RPMI8226 (cell line): ENCODE measurements around the gene DHX16.
A peak's percentile ranks its signal among the peaks of the same experiment; 100 is the strongest.

Experiments used
- DNase-seq: peaks from one replicate; pipeline ENCODE4 v3.0.0-alpha.2; 2015

Gene DHX16

DNA sequence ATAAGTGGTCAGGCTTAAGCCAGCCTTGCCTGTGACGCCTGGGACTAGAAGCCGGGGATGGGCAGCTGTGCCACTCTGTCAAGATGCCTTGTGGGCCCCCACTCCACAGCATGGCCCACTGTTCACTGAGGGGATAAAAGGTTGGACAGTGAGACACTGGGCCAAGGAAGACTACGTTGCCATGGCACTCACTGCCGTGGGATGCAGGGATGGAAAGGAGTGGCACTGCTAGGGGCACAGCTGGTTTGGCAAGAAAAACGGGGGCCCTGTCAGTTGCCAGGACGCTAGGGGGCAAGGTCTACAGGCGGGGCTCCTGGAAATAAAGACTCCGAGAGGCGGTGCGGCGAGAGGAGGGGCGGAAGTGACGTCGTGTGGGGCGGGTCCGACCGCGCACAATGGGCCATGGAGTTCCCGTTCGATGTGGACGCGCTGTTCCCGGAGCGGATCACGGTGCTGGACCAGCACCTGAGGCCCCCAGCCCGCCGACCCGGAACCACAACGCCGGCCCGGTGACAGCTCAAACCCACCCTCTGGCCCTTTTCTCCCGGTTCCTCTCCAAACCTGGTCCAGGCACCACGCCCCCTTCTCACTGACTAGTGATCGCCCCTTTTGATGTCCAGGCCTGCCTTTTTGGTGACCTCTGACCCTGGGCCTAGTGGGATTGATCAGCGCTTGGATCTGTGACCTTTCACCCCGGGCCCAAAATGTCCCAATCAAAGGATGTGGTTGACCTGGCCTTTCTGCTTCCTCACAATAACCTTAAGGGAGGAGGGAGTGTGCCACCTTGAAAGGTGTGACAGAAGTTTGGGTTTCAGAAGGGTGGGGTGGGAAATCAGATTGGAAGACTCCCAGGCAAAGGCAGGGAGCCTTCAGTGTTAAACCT is 46.1 kb downstream of the DHX16 start, which contains the start of gene ATAT1:
TSS of gene ATAT1 (plus strand) at position 391 of the 883 bp plus-strand sequence.
- peak; percentile 89 for DNase-seq

DNA sequence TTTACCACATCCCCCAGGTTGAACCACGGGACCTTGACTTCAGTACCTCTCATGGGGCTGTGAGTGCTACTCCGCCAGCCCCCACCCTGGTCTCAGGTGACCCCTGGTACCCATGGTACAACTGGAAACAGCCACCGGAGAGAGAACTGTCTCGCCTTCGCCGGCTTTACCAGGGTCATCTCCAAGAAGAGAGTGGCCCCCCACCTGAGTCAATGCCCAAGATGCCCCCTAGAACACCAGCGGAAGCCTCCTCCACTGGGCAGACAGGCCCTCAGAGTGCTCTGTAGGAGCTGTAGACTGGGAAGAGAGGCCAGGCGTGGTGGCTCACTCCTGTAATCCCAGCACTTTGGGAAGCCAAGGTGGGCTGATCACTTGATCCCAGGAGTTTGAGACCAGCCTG is 47.3 kb downstream of the DHX16 start:
- DNase-seq: no peak

DNA sequence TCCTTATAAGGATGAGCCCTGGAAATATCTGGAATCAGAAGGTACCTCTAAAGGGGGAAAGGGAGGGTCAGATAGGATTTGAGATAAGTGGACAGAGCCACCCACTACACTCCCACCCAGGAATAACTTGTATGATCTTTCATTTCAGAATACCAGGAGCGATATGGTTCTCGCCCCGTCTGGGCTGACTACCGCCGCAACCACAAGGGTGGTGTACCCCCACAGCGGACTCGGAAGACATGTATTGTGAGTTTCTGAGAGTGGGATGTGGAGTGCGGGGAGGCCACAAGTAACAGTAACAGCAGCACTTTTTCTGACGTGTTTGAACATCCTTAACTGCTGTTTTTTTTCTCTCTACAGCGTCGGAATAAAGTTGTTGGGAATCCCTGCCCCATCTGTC is 53.2 kb downstream of the DHX16 start:
- DNase-seq: no peak

DNA sequence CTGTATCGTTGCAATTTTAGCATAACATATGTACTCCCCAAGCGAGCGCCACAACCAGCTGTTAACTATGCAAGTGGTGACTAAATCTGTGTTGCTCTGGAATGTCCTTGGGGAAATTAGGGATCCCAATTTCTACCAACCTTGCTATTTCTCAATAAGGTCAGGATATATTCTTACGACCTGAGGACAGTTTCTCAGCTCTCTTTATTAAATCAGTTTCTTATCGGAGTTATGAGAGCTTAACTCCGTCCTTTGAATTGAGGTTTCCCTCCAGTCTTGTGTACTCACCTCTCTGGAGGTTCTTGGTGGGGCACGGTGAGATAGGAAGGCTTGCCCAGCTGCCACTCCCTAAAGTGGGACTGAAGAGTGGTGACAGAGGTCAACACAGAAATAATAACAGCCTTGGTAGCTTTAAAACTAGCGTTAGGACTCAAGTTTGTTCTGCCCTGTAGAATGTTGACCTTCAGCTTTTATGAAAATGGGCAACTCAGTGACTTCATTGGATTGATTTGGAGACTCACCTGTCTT is 54.5 kb downstream of the DHX16 start:
- peak; percentile 20 for DNase-seq

DNA sequence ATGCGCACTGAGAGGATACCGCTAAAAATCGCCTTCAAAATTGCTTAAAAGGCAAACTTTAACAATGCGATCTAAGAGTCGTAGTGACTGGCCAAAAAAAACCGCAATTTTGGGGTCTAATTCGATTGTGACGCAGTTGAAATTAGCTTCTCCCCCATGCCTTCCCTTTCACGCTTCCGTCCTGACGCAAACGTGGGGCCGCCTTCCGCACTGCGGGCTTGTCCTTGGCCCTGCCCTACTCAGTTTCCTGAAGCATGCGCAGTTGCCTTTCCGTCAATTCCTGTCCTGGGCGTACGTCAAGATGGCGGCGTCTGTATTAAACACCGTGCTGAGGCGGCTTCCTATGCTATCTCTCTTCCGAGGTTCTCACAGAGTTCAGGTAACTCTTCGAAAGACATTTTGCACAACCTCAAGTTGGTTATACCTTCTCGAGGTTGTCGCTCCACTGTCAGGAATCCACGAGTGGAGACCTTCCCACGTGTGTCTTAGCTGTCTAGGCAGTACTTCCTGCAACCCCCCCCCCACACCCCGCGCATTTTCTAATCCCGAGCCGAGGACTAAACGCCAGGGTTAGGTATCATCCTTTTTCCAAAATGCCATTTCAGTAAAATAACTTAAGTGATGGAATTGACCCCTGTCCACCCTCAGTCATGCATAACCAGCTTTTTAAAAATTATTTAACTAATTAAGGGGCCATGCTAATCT is 55.1 kb downstream of the DHX16 start, which contains the start of gene MRPS18B:
TSS of gene MRPS18B (plus strand) at position 276 of the 705 bp plus-strand sequence. CDS start at position 302, 26 bp downstream.
- peak; percentile 99 for DNase-seq

- peak; percentile 100 for DNase-seq
These were observed 55.8 kb downstream of the DHX16 start, which contains the start of gene PPP1R10 for GRCh38 chr6:30616811-30617564. Gene PPP1R10, minus strand, starts transcription at chr6:30617243. Its CDS starts 7,299 bp downstream, at chr6:30609944.

- DNase-seq: peak; percentile 47
These were observed 56.6 kb downstream of the DHX16 start for GRCh38 chr6:30615958-30616810.

DNA sequence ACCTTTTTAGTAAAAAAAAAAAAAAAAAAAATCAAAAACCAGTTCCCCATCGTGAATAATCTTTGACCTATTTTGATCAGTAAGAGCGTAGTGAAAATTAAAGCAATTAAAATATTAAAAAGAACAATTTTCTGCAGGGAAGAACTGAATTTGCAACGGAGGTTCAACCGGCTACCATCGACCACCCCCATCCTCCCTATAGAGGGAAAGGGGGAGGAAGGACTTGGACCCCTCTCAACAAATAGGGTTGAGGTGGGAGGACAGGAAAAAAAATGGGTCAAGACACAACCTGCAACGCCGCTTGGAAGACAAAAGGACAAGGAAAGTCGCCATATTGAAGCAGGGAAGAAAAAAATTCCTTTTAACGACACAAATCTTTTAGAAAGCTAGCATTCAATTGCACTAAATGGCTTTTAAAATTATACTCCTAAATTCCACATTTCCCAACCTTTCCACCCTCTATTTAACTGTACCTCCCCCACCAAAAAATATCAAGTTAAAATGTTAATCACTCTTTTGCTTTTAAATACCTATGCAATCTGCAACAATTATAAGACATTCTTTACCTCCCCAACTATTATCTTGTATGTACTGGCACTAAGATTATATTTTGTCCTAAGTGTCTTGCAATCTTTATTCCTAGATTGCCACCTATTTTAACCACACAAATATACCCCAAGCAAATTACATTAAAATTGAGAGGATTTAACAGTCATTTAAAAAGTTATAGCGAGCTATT is 57.4 kb downstream of the DHX16 start:
- peak; percentile 60 for DNase-seq

- DNase-seq: peak; percentile 98
These were observed 58.0 kb downstream of the DHX16 start for GRCh38 chr6:30614843-30615218.

DNA sequence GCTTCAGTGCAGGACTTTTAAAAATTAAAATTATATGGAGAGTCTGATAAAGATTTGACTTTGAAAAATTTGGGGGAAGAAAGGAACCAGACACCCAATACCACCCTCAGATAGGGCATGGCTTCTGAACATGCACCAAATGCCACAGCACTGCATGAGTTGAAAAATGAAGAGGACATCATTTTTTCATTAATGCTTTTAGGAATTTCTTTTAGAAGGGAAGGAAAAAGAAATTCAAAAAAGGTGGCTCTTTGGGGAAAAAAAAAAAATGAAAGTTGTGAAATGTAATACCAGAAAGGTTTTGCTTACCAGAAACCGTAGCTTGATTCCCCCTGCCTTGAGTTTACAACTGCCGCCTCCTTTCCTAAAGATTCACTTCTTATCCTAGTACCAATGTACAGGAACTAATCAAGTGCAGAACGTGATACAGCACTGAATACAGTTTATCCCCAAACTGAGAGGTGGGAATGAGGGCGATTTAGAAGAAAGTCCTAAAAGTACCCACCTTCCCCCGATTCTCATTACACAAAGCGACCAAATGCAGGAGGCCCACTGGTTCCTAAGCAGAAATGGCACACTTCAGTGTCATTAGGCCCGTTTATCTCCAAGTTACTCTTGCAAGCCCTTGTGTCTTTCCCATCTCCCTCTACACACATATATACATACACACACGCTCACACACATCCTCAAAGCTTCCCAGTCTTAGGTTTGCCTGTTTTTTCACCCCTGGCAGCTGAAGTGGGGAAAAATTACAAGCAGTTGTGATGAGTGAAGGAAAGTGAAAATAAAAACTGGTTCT is 58.6 kb downstream of the DHX16 start:
- no peak for DNase-seq

- no peak for DNase-seq
These were observed 59.4 kb downstream of the DHX16 start for GRCh38 chr6:30613251-30614043.

DNA sequence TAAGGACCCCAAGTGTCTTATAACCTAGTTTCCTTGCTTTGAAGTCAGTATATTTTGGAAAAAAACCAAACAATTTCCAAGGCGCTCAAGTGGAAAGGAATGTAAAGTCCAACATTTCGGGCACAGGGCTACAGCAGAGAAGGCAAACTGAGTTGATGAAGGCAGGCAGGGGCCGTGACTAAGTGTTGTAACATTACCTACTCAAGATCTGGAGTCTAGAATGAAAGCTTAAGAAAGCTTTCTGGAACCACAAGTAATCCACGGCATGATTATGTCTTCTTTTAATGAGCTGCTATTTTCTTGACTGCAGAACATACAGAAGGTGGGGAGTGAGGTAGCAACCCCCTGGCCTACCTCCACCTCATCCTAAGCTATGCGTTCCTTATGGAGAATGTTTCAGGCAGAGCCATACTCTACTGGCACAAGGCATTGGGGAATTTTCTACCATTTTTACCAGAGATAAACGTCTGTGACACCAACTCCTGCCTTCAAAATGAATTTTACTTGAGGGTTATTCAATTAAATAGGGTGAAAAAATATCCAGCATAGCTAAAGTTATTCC is 60.0 kb downstream of the DHX16 start:
- no peak for DNase-seq

GRCh38 chr6:30612213-30612612 is 60.6 kb downstream of the DHX16 start:
- DNase-seq: no peak

DNA sequence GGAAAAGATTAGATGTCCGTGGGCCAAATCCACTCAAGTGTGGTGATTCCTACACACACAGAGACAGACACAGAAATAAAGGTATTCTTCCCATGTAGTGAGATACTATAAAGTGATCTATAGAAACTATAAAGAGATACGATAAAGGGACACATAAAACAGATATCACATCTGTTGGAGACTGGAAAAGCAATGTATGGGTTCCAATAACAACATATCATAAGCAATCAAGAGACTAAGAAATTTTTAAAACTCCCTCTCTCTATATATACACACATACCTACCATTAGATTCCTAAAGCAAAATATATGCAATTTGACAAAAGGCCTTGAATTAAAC is 61.0 kb downstream of the DHX16 start:
- no peak for DNase-seq

GRCh38 chr6:30611150-30611855 is 61.5 kb downstream of the DHX16 start:
- DNase-seq: no peak

DNA sequence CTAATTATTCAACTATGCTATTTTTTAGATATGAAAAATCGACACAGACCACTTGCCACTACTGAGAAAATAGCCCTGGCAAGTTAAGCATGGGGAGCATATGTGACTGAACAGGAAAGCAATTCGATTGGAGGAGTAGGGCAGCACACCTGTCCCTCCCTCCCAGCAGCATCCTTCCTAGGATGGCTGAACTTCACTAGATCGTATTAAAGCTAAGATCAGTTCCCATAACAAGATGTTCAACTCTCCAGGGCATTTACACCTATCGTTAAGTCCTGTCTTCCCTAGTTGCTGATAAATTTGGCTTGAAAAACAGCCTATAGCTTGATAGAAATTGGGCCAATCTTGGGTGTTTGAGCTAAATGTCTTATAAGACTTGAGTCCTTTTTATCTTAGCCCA is 62.7 kb downstream of the DHX16 start:
- no peak for DNase-seq

GRCh38 chr6:30603961-30604360 is 68.8 kb downstream of the DHX16 start:
- DNase-seq: no peak
